ENCODE measurements around the gene ARL2.

ARL2 gene

GRCh38 chr11:65058419-65059054 lies 44.6 kb downstream of the ARL2 start, which contains the start of gene NAALADL1:
Gene NAALADL1 (minus strand): TSS chr11:65058553. CDS start chr11:65058521, 32 bp downstream.
- in situ Hi-C loops (cut with HindIII; ENCODE audit: low pct_ligation_motif_present, low sequenced_read_pairs) = no loop called here
- no peaks in the 10 kb centered on the region for H3K27me3 ChIP-seq (replicated peaks)
- DNase-seq = no peak
- H3K27ac ChIP-seq = no peak within 1 kb of the TSS
- TF ChIP-seq CTCF (IDR thresholded peaks at IDR 0.05; ENCODE audit: low read depth, low read length, missing control alignments) = no peak
- H3K36me3 ChIP-seq (replicated peaks) = no peaks in the 10 kb centered on the region
- no peak within 1 kb of the TSS for H3K4me3 ChIP-seq (ENCODE audit: low read depth, low read length)

- no peaks in the 10 kb centered on the region for H3K36me3 ChIP-seq (replicated peaks)
- no peak overlapping the region for H3K27ac ChIP-seq
- no peak overlapping the region for H3K4me3 ChIP-seq (ENCODE audit: low read depth, low read length)
- H3K27me3 ChIP-seq (replicated peaks) = no peaks in the 10 kb centered on the region
- in situ Hi-C loops (cut with HindIII; ENCODE audit: low pct_ligation_motif_present, low sequenced_read_pairs) = no loop called here
- TF ChIP-seq CTCF (IDR thresholded peaks at IDR 0.05; ENCODE audit: low read depth, low read length, missing control alignments) = no peak
- no peak for DNase-seq
These were observed 45.6 kb downstream of the ARL2 start for GRCh38 chr11:65059523-65059922.

GRCh38 chr11:65059959-65060824 lies 46.2 kb downstream of the ARL2 start:
- no peak for DNase-seq
- Histone ChIP-seq H3K27ac (no peak overlapping the region), H3K4me3 (ENCODE audit: low read depth, low read length) (no peak overlapping the region), H3K27me3 (replicated peaks) (no peaks in the 10 kb centered on the region), H3K36me3 (replicated peaks) (no peaks in the 10 kb centered on the region)
- in situ Hi-C loops (cut with HindIII; ENCODE audit: low pct_ligation_motif_present, low sequenced_read_pairs) = no loop called here
- TF ChIP-seq CTCF (IDR thresholded peaks at IDR 0.05; ENCODE audit: low read depth, low read length, missing control alignments) = no peak

GRCh38 chr11:65060913-65061408 lies 47.0 kb downstream of the ARL2 start:
- Histone ChIP-seq H3K27me3 (replicated peaks) (no peaks in the 10 kb centered on the region), H3K27ac (no peak overlapping the region), H3K4me3 (ENCODE audit: low read depth, low read length) (no peak overlapping the region), H3K36me3 (replicated peaks) (no peaks in the 10 kb centered on the region)
- in situ Hi-C loops (cut with HindIII; ENCODE audit: low pct_ligation_motif_present, low sequenced_read_pairs) = no loop called here
- no peak for DNase-seq
- peak; percentile 62 for TF ChIP-seq CTCF (IDR thresholded peaks at IDR 0.05; ENCODE audit: low read depth, low read length, missing control alignments)

GRCh38 chr11:65063532-65063931 lies 49.6 kb downstream of the ARL2 start:
- Histone ChIP-seq H3K27ac (no peak overlapping the region), H3K27me3 (replicated peaks) (no peaks in the 10 kb centered on the region), H3K36me3 (replicated peaks) (no peaks in the 10 kb centered on the region), H3K4me3 (ENCODE audit: low read depth, low read length) (no peak overlapping the region)
- in situ Hi-C loops (cut with HindIII; ENCODE audit: low pct_ligation_motif_present, low sequenced_read_pairs) = no loop called here
- no peak for TF ChIP-seq CTCF (IDR thresholded peaks at IDR 0.05; ENCODE audit: low read depth, low read length, missing control alignments)
- no peak for DNase-seq
